ENCODE measurements around the gene LOXL1. TPM values are rescaled to one million over a fixed set of nuclear protein-coding genes. Genes with fewer than 3 reads are reported as not detected.

Gene LOXL1
- total RNA-seq, 2 donors from 2014 or later, result 8.6 to 14.5 TPM

GRCh38 chr15:73981761-73982221 is 55.5 kb downstream of the LOXL1 start:
- no peak for TF ChIP-seq CTCF (IDR thresholded peaks at IDR 0.05)
- no peak for TF ChIP-seq POLR2A (IDR thresholded peaks at IDR 0.05)
- peak overlapping the region in 3 of 4 donors; percentile 4 to 73 (median 23) for H3K27ac ChIP-seq
- H3K4me3 ChIP-seq, result no peak overlapping the region
- ATAC-seq (no peak), DNase-seq (no peak)
- H3K27me3 ChIP-seq, result no peaks in the 10 kb centered on the region
- no peaks in the 10 kb centered on the region for H3K9me3 ChIP-seq
- H3K4me1 ChIP-seq, result peaks cover 17% of the 10 kb centered on the region
- 22 to 38% methylated on average over 5 of the region's 5 CpGs for WGBS, 2 donors
- intact Hi-C loops (cut with DNase I), result no loop called here
- no peaks in the 10 kb centered on the region for H3K36me3 ChIP-seq (replicated peaks in 1 of 2; ENCODE audit: insufficient read depth in 1 of 2, low read depth in 2 of 2)

DNA sequence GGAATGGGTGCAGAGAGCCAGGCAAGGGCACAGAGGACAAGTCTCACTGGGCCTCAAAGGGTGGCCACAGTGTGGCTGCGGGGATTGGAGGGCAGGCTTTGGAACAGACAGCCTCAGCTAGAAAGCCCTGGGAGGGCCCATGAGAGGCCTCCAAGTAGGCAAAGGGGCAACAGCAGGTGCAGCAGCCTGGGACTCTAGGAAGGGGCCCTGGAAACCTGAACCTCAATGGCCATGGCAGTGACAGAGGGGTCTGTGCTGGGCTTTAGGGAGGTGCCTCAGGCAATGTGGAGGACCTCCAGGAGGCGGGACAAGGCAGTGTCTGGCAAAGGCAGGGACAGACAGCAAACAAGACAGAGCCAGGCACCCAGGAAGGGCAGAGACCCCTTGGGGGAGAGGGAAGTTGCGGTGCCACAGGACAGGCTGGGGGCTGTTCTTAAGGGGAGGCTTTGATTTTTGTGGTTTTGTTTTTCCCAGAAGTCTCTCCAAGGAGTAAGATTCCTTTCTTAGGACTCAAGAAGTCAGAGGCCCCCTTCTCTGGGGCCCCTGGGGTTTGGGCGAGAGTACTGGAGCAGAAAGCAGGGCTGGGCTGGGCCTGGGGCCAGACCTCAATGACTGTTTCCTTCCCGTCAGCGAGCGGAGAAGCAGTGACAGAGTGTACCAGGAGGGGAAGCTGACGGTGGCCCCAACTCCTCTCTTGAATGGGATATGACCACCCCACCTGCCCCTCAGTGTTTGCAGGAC is 56.1 kb downstream of the LOXL1 start:
- H3K4me3 ChIP-seq, result no peak overlapping the region
- H3K27ac ChIP-seq, result peak overlapping the region in 3 of 4 donors; percentile 4 to 73 (median 42)
- no peaks in the 10 kb centered on the region for H3K36me3 ChIP-seq (replicated peaks in 1 of 2; ENCODE audit: insufficient read depth in 1 of 2, low read depth in 2 of 2)
- intact Hi-C loops (cut with DNase I), result no loop called here
- H3K27me3 ChIP-seq, result no peaks in the 10 kb centered on the region
- peak; percentile 60 for ATAC-seq
- no peak for TF ChIP-seq POLR2A (IDR thresholded peaks at IDR 0.05)
- TF ChIP-seq CTCF (IDR thresholded peaks at IDR 0.05), result no peak
- no peaks in the 10 kb centered on the region for H3K9me3 ChIP-seq
- WGBS, 2 donors, result 49 to 68% methylated on average over 8 of the region's 8 CpGs
- peaks cover 23% of the 10 kb centered on the region for H3K4me1 ChIP-seq
- peak in 3 of 4 donors; percentile 56 to 71 (median 60) for DNase-seq

GRCh38 chr15:73983211-73983727 is 57.0 kb downstream of the LOXL1 start:
- Histone ChIP-seq H3K27me3 (no peaks in the 10 kb centered on the region), H3K9me3 (no peaks in the 10 kb centered on the region), H3K36me3 (replicated peaks in 1 of 2; ENCODE audit: insufficient read depth in 1 of 2, low read depth in 2 of 2) (no peaks in the 10 kb centered on the region), H3K27ac (peak overlapping the region in 3 of 4 donors; percentile 16 to 73 (median 42)), H3K4me3 (no peak overlapping the region), H3K4me1 (peaks cover 30% of the 10 kb centered on the region)
- 54 to 67% methylated on average over 9 to 10 of the region's 10 CpGs for WGBS, 2 donors
- intact Hi-C loops (cut with DNase I), result no loop called here
- no peak for ATAC-seq
- peak in 1 of 4 donors; percentile 56 for DNase-seq
- no peak for TF ChIP-seq CTCF (IDR thresholded peaks at IDR 0.05)
- no peak for TF ChIP-seq POLR2A (IDR thresholded peaks at IDR 0.05)

GRCh38 chr15:73983773-73984172 is 57.5 kb downstream of the LOXL1 start:
- WGBS, 2 donors, result 87 to 89% methylated on average over 7 to 9 of the region's 9 CpGs
- intact Hi-C loops (cut with DNase I), result no loop called here

More at GRCh38 chr15:73983773-73984172, 57.5 kb downstream of the LOXL1 start:
- DNase-seq, result no peak
- Histone ChIP-seq H3K4me3 (no peak overlapping the region), H3K9me3 (no peaks in the 10 kb centered on the region), H3K4me1 (peaks cover 35% of the 10 kb centered on the region), H3K36me3 (replicated peaks in 1 of 2; ENCODE audit: insufficient read depth in 1 of 2, low read depth in 2 of 2) (no peaks in the 10 kb centered on the region), H3K27ac (peak overlapping the region in 2 of 4 donors; percentile 16 to 73), H3K27me3 (no peaks in the 10 kb centered on the region)
- ATAC-seq, result no peak
- no peak for TF ChIP-seq POLR2A (IDR thresholded peaks at IDR 0.05)
- TF ChIP-seq CTCF (IDR thresholded peaks at IDR 0.05), result no peak

Data from body of pancreas (tissue), 4 donors.